MM.1S (cell line): ENCODE measurements around the gene KYAT1.

Source experiments
- DNase-seq: peaks from one replicate; pipeline ENCODE4 v3.0.0-alpha.2; 2015
- H2AFZ ChIP-seq: fragments of 300-600 bp; sonication (generic); 2 replicates; pipeline ENCODE4 v1.6.0; 2016; ENCODE audit warnings: antibody characterized with exemption, low read length
- H3F3A ChIP-seq: fragments of 300-600 bp; sonication (generic); 2 replicates; pipeline ENCODE4 v1.6.1; 2016; ENCODE audit warnings: mild to moderate bottlenecking, antibody characterized with exemption, low read length, moderate library complexity, mixed read lengths; ENCODE audit not compliant: insufficient read depth
- H3K27ac ChIP-seq: fragments of 300-600 bp; sonication (generic); 2 replicates; pipeline ENCODE4 v1.5.1; 2016; ENCODE audit warnings: mild to moderate bottlenecking, low read length
- H3K27me3 ChIP-seq: fragments of 300-600 bp; sonication (generic); replicated peaks from 2 replicates; pipeline ENCODE4 v1.6.0; 2016; ENCODE audit warnings: low read length; ENCODE audit not compliant: insufficient read depth
- H3K36me3 ChIP-seq: fragments of 300-600 bp; sonication (generic); replicated peaks from 2 replicates; pipeline ENCODE4 v1.6.1; 2016; ENCODE audit warnings: mild to moderate bottlenecking, low read length, mixed read lengths; ENCODE audit not compliant: insufficient read depth
- H3K4me1 ChIP-seq: fragments of 300-600 bp; sonication (generic); 2 replicates; pipeline ENCODE4 v1.6.1; 2016; ENCODE audit warnings: low read length, mixed read lengths
- H3K4me2 ChIP-seq: fragments of 300-600 bp; sonication (generic); 2 replicates; pipeline ENCODE4 v1.6.0; 2016; ENCODE audit warnings: low read depth, low read length
- H3K4me3 ChIP-seq: fragments of 300-600 bp; sonication (generic); 2 replicates; pipeline ENCODE4 v1.5.1; 2016; ENCODE audit warnings: low read length, mixed read lengths
- H3K79me2 ChIP-seq: fragments of 300-600 bp; sonication (generic); 2 replicates; pipeline ENCODE4 v1.6.1; 2016; ENCODE audit warnings: mixed run types, low read length, mixed read lengths
- H3K9ac ChIP-seq: fragments of 300-600 bp; sonication (generic); 2 replicates; pipeline ENCODE4 v1.6.1; 2016; ENCODE audit warnings: low read length, mixed read lengths
- H3K9me2 ChIP-seq: fragments of 300-600 bp; sonication (generic); replicated peaks from 2 replicates; pipeline ENCODE4 v1.6.1; 2016; ENCODE audit warnings: mild to moderate bottlenecking, low read length, mixed read lengths; ENCODE audit not compliant: insufficient read depth
- H3K9me3 ChIP-seq: fragments of 300-600 bp; sonication (generic); replicated peaks from 2 replicates; pipeline ENCODE4 v1.6.1; 2016; ENCODE audit warnings: mild to moderate bottlenecking, low read length, mixed read lengths; ENCODE audit not compliant: insufficient read depth
- H4K20me1 ChIP-seq: fragments of 300-600 bp; sonication (generic); 2 replicates; pipeline ENCODE4 v1.6.1; 2016; ENCODE audit warnings: mild to moderate bottlenecking, low read length, moderate library complexity, mixed read lengths; ENCODE audit not compliant: insufficient read depth
- EZH2 ChIP-seq: fragments of 300-600 bp; sonication (generic); optimal IDR thresholded peaks from 2 replicates; pipeline ENCODE3; 2017; ENCODE audit warnings: low read depth, mild to moderate bottlenecking, antibody characterized with exemption, low read length, mixed read lengths
- EZH2phosphoT487 ChIP-seq: fragments of 300-600 bp; sonication (generic); IDR thresholded peaks from 2 replicates; pipeline ENCODE4 v1.6.1; 2018; ENCODE audit warnings: antibody characterized with exemption, low read length
- TF ChIP-seq, protein P1 (sequence below): fragments of 300-600 bp; sonication (generic); IDR thresholded peaks from 2 replicates; pipeline ENCODE4 v1.5.1; 2016; ENCODE audit warnings: antibody characterized with exemption, low read length, mixed read lengths

KYAT1 gene

DNA sequence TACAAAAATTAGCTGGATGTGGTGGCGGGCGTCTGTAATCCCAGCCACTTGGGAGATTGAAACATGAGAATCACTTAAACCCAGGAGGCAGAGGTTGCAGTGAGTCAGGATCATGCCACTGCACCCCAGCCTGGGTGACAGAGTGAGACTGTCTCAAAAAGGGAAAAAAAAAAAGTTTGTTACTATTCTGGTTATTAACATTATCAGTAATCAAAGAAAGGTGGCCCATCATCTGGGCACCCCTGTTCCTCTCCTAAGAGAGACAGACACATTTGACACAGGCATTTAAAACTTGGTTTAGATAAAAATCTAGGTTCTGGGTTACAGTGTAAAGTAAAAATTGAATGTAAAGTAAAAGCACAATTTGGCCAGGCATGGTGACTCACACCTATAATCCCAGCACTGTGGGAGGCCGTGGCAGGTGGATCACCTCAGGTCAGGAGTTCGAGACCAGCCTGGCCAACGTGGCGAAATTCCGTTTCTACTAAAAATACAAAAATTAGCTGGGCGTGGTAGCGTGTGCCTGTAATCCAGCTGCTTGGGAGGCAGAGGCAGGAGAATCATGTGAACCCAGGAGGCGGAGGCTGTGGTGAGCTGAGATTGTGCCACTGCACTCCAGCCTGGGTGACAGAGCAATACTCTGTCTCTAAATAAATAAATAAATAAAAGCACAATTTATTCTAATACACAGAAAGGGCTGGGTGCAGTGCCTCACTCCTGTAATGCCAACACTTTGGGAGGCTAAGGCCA is 22.3 kb upstream of the KYAT1 start:
- Histone ChIP-seq H3K9me3 (no peaks in the 10 kb centered on the region), H3K79me2 (peaks cover 31% of the 10 kb centered on the region), H3K9ac (no peak overlapping the region), H3F3A (peaks cover 5% of the 10 kb centered on the region), H3K4me2 (no peak overlapping the region), H3K27ac (no peak overlapping the region), H3K4me3 (no peak overlapping the region), H3K27me3 (no peaks in the 10 kb centered on the region), H3K4me1 (peaks cover 29% of the 10 kb centered on the region), H3K36me3 (peaks cover 6% of the 10 kb centered on the region; the same call in 1 of the 2 replicates), H4K20me1 (no peaks in the 10 kb centered on the region), H2AFZ (no peak overlapping the region), H3K9me2 (no peaks in the 10 kb centered on the region)
- TF ChIP-seq, protein P1, sequence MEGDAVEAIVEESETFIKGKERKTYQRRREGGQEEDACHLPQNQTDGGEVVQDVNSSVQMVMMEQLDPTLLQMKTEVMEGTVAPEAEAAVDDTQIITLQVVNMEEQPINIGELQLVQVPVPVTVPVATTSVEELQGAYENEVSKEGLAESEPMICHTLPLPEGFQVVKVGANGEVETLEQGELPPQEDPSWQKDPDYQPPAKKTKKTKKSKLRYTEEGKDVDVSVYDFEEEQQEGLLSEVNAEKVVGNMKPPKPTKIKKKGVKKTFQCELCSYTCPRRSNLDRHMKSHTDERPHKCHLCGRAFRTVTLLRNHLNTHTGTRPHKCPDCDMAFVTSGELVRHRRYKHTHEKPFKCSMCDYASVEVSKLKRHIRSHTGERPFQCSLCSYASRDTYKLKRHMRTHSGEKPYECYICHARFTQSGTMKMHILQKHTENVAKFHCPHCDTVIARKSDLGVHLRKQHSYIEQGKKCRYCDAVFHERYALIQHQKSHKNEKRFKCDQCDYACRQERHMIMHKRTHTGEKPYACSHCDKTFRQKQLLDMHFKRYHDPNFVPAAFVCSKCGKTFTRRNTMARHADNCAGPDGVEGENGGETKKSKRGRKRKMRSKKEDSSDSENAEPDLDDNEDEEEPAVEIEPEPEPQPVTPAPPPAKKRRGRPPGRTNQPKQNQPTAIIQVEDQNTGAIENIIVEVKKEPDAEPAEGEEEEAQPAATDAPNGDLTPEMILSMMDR = no peak
- TF ChIP-seq EZH2phosphoT487 (no peak), EZH2 (no peak)
- DNase-seq = no peak

DNA sequence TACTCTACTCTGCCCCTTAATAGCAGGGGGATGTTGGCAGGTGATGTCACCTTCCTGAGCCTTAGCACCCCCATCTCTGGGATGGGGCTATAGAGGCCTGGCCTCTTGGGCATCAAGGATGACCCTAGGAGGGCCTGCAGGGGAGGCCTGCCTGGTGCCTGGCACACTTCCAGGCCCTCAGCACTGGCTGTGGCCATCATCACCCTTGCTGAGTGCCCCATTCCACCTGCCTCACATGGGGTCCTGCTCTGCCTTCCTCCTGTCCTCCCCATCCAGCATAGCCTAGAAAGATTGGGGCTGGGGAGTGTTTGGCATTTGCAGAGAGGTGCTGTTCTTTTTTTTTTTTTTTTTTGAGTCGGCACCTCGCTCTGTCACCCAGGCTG is 21.3 kb upstream of the KYAT1 start:
- H4K20me1 ChIP-seq = no peaks in the 10 kb centered on the region
- no peak for DNase-seq
- peaks cover 5% of the 10 kb centered on the region for H3F3A ChIP-seq
- no peak for TF ChIP-seq EZH2phosphoT487
- TF ChIP-seq EZH2 = no peak
- TF ChIP-seq, protein P1 = no peak
- no peak overlapping the region for H3K4me3 ChIP-seq
- H3K27ac ChIP-seq = peak overlapping the region; percentile 64; the same call in 1 of the 2 replicates
- H3K36me3 ChIP-seq = peaks cover 4% of the 10 kb centered on the region; the same call in 1 of the 2 replicates
- H3K9me3 ChIP-seq = no peaks in the 10 kb centered on the region
- peaks cover 35% of the 10 kb centered on the region for H3K4me1 ChIP-seq
- peak overlapping the region; percentile 35; the same call in 1 of the 2 replicates for H3K9ac ChIP-seq
- H3K27me3 ChIP-seq = no peaks in the 10 kb centered on the region
- peaks cover 41% of the 10 kb centered on the region for H3K79me2 ChIP-seq
- H3K9me2 ChIP-seq = no peaks in the 10 kb centered on the region
- H3K4me2 ChIP-seq = peak overlapping the region; percentile 80
- H2AFZ ChIP-seq = no peak overlapping the region

DNA sequence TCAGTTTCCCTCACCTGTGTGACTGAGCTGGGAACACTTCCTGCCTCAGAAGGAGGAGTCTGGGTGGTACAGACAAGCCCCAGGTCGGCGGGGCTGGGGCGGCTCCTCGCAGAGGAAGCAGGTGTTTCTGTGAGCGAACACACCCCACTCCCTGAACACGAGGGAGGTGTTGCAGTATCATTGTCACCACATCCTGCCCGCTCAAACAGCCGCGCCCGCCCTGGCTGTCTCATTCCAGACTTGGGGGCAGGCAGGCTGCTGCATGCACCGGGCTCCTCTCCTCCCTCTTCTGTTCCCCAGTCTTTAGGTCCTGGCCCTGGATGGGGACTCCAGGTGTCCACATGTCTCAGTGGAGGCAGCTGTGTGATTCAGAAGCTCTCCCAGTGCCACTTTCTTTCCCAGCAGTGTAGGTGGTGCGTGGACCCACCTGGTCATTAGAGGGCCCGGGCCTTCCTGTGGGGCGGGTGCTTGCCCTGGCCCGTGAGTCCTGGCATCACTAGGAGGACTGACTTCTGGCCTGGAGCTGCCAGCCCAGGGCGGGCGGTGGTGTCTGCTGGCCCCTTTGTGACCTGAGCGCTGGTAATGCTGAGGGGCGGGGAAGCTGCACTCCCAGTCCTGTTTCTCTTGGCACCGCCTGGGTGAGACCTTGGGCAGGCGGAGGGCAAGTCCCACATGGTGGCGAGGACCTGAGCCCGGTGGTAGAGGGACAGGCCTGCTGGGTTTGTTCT is 20.8 kb upstream of the KYAT1 start:
- no peaks in the 10 kb centered on the region for H4K20me1 ChIP-seq
- H3K4me3 ChIP-seq = peak overlapping the region; percentile 23; the same call in 1 of the 2 replicates
- TF ChIP-seq, protein P1 = no peak
- no peak for TF ChIP-seq EZH2
- no peak for TF ChIP-seq EZH2phosphoT487
- no peaks in the 10 kb centered on the region for H3K36me3 ChIP-seq
- H3K27me3 ChIP-seq = no peaks in the 10 kb centered on the region
- H3K4me2 ChIP-seq = peak overlapping the region; percentile 80
- peaks cover 35% of the 10 kb centered on the region for H3K4me1 ChIP-seq
- peak overlapping the region; percentile 64; the same call in 1 of the 2 replicates for H3K27ac ChIP-seq
- peak overlapping the region; percentile 55 for H2AFZ ChIP-seq
- no peaks in the 10 kb centered on the region for H3K9me3 ChIP-seq
- H3K9me2 ChIP-seq = no peaks in the 10 kb centered on the region
- peak; percentile 83 for DNase-seq
- peaks cover 41% of the 10 kb centered on the region for H3K79me2 ChIP-seq
- H3K9ac ChIP-seq = peak overlapping the region; percentile 35; the same call in 1 of the 2 replicates
- H3F3A ChIP-seq = peaks cover 5% of the 10 kb centered on the region
